GM18907 (cell line): Measurements from ENCODE around the gene PLXND1.

ENCODE experiments used
- ATAC-seq: cut with Tn5 transposase; IDR thresholded peaks from one replicate; pipeline ENCODE4 v1.9.1; 2021; ENCODE audit warnings: mild to moderate bottlenecking, moderate library complexity; ENCODE audit not compliant: unreplicated experiment

The PLXND1 gene

DNA sequence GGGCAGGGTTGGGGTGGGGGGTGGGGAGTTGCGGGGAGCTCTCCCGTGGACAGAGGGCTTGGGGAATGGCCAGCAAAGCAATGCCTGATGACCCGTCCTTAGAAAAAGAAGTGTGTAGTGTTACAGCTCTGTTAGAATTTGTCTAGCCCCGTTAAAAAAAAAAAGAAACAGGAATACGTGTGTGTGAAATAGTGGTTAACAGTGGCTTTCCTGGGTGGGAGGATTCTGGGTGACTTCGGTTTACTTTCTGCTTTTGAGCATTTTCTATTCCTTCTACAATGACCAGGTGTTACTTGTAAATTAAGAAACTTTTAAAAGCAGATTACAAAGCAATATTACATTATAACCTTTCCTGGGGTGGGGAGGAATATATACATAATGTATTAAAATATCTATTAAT, 38.5 kb downstream of the PLXND1 start:
- no peak for ATAC-seq

- ATAC-seq: no peak
These were observed 39.2 kb downstream of the PLXND1 start for GRCh38 chr3:129567176-129567705.

GRCh38 chr3:129565902-129566301, 40.6 kb downstream of the PLXND1 start:
- ATAC-seq: no peak

- no peak for ATAC-seq
These were observed 41.4 kb downstream of the PLXND1 start for GRCh38 chr3:129564981-129565644.

GRCh38 chr3:129563850-129564535, 42.5 kb downstream of the PLXND1 start:
- no peak for ATAC-seq

GRCh38 chr3:129563332-129563731, 43.1 kb downstream of the PLXND1 start:
- no peak for ATAC-seq

GRCh38 chr3:129562803-129563202, 43.7 kb downstream of the PLXND1 start:
- ATAC-seq: no peak

DNA sequence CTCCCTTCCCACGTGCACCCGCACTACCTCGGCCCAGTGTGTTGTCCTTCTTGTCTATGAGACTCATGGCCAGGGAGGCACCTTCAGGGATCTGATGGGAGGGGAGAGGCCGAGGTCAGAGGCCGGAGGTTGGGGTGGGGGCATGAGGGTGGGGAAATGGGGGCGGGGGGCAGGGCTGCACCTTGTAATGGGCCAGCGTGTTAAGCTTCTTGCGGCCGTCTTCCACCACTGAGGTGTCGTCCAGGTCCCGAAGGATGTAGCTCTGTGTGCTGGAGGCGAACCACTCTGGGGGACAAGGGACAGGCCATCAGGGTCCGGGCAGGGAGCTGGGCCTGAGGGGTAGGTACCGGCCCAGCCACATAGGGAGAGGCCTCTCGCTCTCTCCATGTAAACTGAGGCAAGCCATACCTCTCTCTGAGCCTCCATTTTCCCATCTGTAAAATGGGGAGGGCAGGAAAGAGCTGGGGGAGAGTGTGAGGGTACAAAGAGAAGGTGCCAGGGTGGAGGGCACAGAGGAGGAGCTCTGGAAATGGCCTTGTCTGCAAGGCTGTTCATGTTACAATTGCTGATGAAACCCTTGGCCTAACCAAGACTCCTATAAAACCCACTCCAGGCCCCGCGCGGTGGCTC, 44.7 kb downstream of the PLXND1 start:
- ATAC-seq: no peak

DNA sequence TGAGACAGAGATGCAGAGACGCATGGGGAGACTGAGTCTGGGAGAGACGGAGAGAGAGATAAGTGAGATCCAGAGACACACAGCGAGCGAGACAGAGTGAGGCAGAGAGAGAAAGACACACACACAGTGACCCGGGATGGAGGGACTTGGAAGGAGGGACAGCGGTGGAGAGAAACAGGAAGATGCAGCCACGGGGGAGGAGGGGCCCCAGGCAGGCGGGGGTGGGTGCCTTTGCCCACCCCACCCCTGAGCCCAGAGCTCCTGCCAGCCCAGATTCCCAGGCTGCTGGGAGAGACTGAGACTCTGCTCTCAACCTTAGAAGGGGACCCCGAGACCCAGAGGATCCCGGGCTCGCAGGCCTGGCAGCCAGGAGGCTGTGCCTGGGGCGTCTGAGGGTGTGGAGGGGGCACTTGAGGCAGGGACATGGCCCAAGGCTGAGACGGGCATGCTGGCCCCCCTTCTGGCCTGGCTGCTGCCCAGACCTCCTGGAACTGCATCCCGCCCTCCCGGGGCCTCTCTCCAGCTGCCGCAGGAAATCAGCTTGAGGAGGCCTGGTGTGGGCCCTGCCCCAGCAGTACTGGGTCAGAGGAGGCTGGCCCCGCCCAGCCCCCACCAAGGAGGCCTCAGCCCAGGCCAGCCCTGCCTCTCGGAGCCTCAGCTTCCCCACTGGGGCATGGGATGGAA, 45.4 kb downstream of the PLXND1 start:
- no peak for ATAC-seq

DNA sequence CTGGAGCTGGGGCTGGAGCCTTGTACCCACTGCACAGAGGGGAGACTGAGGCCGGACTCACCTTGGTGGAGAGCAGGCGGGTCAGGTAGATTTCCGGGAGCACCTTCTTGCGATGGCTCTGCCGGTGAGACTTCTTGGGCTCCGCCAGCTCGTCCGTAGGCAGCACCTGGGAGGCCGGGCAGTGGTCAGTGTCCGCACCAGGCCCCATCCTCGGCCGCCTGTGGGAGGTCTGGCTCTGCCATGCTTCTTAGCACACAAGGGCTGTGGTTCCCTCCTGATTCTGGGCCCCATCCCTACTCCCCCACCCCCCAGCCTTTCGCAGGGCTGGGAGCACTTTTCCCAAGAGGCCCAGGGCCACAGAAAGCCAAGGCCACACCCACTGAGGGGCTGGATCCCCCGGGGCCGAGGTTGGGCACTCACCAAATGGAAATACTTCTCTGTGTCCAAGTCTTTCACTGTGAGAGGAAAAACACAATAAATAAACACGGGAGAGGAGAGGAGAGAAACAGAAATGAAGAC, 46.1 kb downstream of the PLXND1 start:
- ATAC-seq: no peak

- no peak for ATAC-seq
These were observed 46.9 kb downstream of the PLXND1 start for GRCh38 chr3:129559565-129560079.

GRCh38 chr3:129558772-129559564, 47.5 kb downstream of the PLXND1 start:
- no peak for ATAC-seq

DNA sequence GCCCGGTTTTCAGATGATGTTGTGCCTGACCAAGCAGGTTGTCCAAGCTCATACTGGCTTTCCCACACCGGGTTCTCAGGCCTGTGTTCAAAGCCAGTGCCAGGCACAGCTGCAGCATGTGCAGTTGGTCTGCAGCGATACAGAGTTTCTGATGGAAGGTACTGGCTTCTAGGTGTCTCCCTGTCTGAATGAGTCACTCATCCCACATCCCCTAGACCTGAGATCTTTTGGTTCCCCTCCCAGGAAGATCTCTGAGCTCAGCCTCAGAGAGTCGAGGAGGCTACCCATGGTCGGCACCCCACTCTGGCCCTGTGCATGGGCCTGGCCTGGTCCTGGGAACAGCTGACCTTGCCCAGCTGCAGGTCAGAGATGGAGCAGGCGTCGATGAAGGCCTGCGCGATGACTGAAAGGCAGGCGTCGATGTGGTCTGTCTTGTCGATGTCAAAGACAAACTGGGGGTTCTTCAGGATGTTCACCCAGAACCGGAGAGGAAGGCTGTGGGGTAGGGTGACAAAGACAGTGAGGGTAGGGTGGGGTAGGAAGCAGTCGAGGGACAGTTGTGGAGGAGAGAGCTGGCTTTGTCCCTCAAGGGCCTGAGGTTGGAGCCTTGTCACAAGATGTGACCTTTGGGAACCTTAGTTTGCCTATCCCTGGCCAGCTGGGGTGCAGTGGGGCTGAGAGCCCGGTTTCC, 48.2 kb downstream of the PLXND1 start:
- no peak for ATAC-seq

DNA sequence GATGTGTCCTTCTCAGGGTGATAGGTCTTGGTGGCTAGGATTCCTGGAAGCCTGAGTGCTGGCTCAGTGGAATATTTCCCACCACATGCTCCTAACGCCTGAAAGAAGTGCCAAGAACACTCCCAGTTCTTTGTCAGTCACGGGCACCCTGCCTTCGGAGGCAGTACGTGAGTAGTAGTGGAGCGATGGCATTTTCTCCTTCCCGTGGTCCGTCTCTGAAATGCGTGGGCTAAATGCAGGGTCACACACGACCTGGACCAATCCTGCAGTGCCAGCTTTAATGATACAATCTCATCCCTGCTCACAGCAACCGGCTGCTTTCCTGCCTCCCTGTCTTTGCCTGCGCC, 49.0 kb downstream of the PLXND1 start:
- ATAC-seq: no peak

- ATAC-seq: no peak
These were observed 49.5 kb downstream of the PLXND1 start for GRCh38 chr3:129556890-129557547.

- no peak for ATAC-seq
These were observed 50.1 kb downstream of the PLXND1 start for GRCh38 chr3:129556358-129556695.

DNA sequence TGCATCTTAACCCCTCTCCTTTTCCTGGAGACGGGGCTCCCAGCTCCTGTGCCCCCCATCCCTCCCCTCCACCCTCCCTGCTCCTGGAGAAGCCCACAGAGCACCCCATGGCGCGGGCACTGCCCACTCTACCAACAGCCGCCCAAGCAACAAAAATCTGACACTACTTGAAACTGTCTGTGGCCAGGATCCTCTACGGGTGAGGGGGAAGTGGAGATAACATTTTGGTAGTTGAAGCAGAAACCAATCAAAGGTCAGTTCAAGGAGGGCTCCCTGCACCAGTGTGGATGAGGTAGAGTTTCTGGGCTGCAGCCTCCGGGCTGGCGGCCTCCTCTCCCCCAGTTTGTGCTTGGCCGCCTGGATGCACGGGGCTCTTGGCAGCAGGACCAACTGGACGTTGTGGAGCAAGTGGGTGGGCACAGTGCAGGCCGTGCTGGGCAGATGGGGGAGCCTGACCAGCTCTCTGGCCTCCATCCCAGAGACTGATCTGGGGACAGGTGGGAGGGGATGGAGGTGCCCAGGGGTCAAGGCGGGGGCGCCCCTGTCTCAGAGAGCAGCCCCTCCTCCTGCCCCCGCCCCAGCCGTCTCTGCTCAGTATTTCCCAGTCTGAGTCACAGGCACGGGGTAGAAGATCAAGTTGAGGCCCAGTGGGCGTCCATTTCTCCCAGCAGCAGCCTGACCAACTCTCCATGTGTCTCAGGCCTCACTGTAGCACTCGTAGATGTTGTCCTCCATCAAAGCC, 50.7 kb downstream of the PLXND1 start:
- no peak for ATAC-seq

- ATAC-seq: no peak
These were observed 51.3 kb downstream of the PLXND1 start for GRCh38 chr3:129555153-129555550.
